KMS-11 (cell line): ENCODE measurements around the gene ID1.

Experiments
- H2AFZ ChIP-seq: fragments of 200-600 bp; sonication (generic); 2 replicates; pipeline ENCODE4 v1.6.1; 2016; ENCODE audit warnings: antibody characterized with exemption, mixed run types, low read depth
- H3K27ac ChIP-seq: fragments of 200-600 bp; sonication (generic); 2 replicates; pipeline ENCODE4 v1.6.1; 2016; ENCODE audit warnings: mild to moderate bottlenecking, mixed run types
- H3K27me3 ChIP-seq: fragments of 200-600 bp; sonication (generic); 2 replicates; pipeline ENCODE4 v1.6.1; 2017; ENCODE audit warnings: mild to moderate bottlenecking, low read depth, mixed run types, moderate library complexity; ENCODE audit not compliant: insufficient read depth
- H3K36me3 ChIP-seq: fragments of 200-600 bp; sonication (generic); 2 replicates; pipeline ENCODE4 v1.6.1; 2017; ENCODE audit warnings: mild to moderate bottlenecking, mixed run types; ENCODE audit not compliant: insufficient read depth
- H3K4me1 ChIP-seq: fragments of 200-600 bp; sonication (generic); 2 replicates; pipeline ENCODE4 v1.6.1; 2016; ENCODE audit warnings: mild to moderate bottlenecking, low read depth, mixed run types; ENCODE audit not compliant: poor library complexity, severe bottlenecking
- H3K4me2 ChIP-seq: fragments of 200-600 bp; sonication (generic); 2 replicates; pipeline ENCODE4 v1.7.0; 2016; ENCODE audit warnings: mild to moderate bottlenecking, mixed run types
- H3K4me3 ChIP-seq: fragments of 200-600 bp; sonication (generic); IDR thresholded peaks from 2 replicates; pipeline ENCODE4 v1.6.1; 2017; ENCODE audit warnings: low read depth, low read length, mixed read lengths; ENCODE audit not compliant: insufficient read depth
- H3K79me2 ChIP-seq: fragments of 200-600 bp; sonication (generic); 2 replicates; pipeline ENCODE4 v1.6.1; 2016; ENCODE audit warnings: low read depth, mixed run types; ENCODE audit not compliant: insufficient read depth
- H3K9ac ChIP-seq: fragments of 200-600 bp; sonication (generic); 2 replicates; pipeline ENCODE4 v1.6.1; 2016; ENCODE audit warnings: mild to moderate bottlenecking, mixed run types
- H4K20me1 ChIP-seq: fragments of 200-600 bp; sonication (generic); 2 replicates; pipeline ENCODE4 v1.6.1; 2016; ENCODE audit warnings: mild to moderate bottlenecking, mixed run types; ENCODE audit not compliant: insufficient read depth
- TF ChIP-seq, protein P1 (sequence below): fragments of 200-600 bp; sonication (generic); conservative IDR thresholded peaks from 2 replicates; pipeline ENCODE4 v1.6.1; 2017; ENCODE audit warnings: low read depth, mild to moderate bottlenecking, antibody characterized with exemption, low read length, moderate library complexity, mixed read lengths

The ID1 gene

DNA sequence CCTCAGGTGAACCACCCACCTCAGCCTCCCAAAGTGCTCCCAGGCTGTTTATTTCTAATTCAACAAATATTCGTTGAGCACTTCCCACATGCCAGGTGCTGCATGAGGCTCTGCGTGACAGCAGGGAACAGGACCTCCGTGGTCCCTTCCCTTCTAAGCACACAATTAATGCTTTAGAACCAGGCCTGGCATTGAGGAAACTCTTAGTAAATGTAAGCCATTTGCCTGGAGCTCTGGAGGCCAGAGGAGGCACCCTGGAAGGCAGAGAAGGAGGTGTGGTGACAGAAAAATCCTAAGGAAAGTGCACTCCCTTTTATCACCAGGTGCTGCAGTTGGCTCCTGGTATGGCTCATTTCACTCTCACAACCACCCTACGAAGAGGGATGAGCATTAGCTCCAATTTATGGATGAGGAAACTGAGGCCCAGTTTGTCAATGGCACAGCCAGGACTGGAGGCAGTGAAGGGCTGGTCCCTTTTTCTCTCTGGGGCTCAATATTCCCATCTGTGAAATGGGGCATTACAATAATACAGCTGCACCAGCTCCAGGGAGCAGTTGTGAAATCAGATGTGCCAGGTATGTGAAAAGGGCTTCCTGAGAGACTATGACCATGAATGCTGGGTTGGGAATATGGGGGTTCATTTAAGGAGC is 8.1 kb upstream of the ID1 start:
- Histone ChIP-seq H4K20me1 (no peaks in the 10 kb centered on the region), H3K9ac (no peak overlapping the region), H3K79me2 (no peaks in the 10 kb centered on the region), H3K4me1 (peaks cover 24% of the 10 kb centered on the region), H3K27me3 (no peaks in the 10 kb centered on the region), H3K4me2 (no peak overlapping the region), H2AFZ (no peak overlapping the region), H3K36me3 (no peaks in the 10 kb centered on the region), H3K27ac (no peak overlapping the region), H3K4me3 (no peak overlapping the region)
- TF ChIP-seq, protein P1, sequence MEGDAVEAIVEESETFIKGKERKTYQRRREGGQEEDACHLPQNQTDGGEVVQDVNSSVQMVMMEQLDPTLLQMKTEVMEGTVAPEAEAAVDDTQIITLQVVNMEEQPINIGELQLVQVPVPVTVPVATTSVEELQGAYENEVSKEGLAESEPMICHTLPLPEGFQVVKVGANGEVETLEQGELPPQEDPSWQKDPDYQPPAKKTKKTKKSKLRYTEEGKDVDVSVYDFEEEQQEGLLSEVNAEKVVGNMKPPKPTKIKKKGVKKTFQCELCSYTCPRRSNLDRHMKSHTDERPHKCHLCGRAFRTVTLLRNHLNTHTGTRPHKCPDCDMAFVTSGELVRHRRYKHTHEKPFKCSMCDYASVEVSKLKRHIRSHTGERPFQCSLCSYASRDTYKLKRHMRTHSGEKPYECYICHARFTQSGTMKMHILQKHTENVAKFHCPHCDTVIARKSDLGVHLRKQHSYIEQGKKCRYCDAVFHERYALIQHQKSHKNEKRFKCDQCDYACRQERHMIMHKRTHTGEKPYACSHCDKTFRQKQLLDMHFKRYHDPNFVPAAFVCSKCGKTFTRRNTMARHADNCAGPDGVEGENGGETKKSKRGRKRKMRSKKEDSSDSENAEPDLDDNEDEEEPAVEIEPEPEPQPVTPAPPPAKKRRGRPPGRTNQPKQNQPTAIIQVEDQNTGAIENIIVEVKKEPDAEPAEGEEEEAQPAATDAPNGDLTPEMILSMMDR, result no peak

DNA sequence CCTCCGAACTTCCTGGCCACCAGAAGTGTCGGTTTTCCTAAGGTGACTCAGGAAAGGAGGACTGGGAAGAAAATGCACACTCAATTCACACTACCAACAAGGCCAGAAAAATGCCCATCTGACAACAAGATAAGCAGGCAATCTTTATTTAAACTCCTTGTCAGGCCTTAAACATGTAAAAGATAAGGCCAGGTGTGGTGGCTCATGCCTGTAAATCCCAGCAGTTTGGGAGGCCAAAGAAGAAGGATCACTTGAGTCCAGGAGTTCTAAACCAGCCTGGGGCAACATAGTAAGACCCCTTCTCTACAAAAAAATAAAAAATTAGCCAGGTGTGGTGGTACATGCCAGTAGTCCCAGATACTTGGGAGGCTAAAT is 7.6 kb upstream of the ID1 start:
- H3K27me3 ChIP-seq, result no peaks in the 10 kb centered on the region
- peaks cover 29% of the 10 kb centered on the region for H3K4me1 ChIP-seq
- no peak overlapping the region for H3K27ac ChIP-seq
- no peak overlapping the region for H3K9ac ChIP-seq
- H3K79me2 ChIP-seq, result no peaks in the 10 kb centered on the region
- no peaks in the 10 kb centered on the region for H4K20me1 ChIP-seq
- no peak overlapping the region for H3K4me2 ChIP-seq
- H2AFZ ChIP-seq, result no peak overlapping the region
- no peak overlapping the region for H3K4me3 ChIP-seq
- no peaks in the 10 kb centered on the region for H3K36me3 ChIP-seq
- TF ChIP-seq, protein P1, result no peak

DNA sequence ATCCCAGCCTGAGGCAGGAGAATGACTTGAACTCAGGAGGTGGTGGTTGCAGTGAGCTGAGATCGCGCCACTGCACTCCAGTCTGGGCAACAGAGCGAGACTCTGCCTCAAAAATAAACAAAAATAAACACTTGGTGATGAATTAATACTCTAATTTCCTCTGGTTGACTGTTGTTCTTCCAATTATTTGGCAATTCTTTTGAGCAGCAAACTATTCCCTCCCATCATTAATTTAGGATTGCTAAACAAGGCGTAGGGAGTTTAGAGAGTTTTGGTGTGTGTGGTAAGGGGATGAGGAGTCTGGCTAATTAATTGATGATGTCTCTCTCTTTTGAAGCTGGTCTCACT is 2.7 kb upstream of the ID1 start:
- H2AFZ ChIP-seq, result peak overlapping the region; percentile 13; the same call in 1 of the 2 replicates
- no peak overlapping the region; the same call in 1 of the 2 replicates for H3K9ac ChIP-seq
- H3K27ac ChIP-seq, result peak overlapping the region; percentile 85
- H3K4me2 ChIP-seq, result peak overlapping the region; percentile 91
- H3K4me3 ChIP-seq, result no peak overlapping the region
- no peaks in the 10 kb centered on the region for H3K27me3 ChIP-seq
- peaks cover 48% of the 10 kb centered on the region for H3K4me1 ChIP-seq
- H3K79me2 ChIP-seq, result peaks cover 16% of the 10 kb centered on the region
- TF ChIP-seq, protein P1, result no peak
- no peaks in the 10 kb centered on the region for H4K20me1 ChIP-seq
- H3K36me3 ChIP-seq, result no peaks in the 10 kb centered on the region

DNA sequence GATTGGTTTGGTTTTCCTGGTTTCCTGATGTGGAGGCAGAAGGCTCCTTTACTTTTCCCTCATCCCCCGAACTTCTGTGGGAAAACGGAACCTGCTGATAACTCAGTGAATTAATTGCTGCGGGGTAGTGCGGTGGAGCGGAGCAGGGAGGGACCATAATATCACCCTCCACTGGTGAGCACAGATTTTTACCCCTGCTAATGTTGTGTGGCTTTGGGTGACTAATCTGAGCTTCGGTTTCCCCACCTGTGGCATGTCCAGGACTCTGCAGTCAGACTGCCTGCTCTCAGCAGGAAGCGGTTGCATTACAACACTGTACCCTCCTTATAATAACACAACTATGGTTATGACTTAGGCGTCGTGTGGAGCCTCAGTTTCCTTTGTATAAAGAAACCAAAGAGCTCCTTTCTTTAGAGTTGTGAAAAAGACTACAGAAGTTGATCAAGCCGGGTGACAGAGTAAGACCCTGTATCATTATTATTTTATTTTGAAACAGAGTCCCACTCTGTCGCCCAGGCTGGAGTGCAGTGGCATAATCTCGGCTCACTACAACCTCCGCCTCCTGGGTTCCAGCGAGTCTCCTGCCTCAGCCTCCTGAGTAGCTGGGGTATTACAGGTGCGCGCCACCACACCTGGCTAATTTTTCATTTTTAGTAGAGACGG is 2.2 kb upstream of the ID1 start:
- Histone ChIP-seq H3K36me3 (no peaks in the 10 kb centered on the region), H2AFZ (peak overlapping the region; percentile 13; the same call in 1 of the 2 replicates), H3K4me2 (peak overlapping the region; percentile 91), H3K4me3 (no peak overlapping the region), H3K4me1 (peaks cover 54% of the 10 kb centered on the region), H4K20me1 (no peaks in the 10 kb centered on the region), H3K79me2 (peaks cover 16% of the 10 kb centered on the region), H3K9ac (peak overlapping the region; percentile 1; the same call in 1 of the 2 replicates), H3K27me3 (no peaks in the 10 kb centered on the region), H3K27ac (peak overlapping the region; percentile 85)
- TF ChIP-seq, protein P1, result no peak
